PC-9 (cell line): Measurements from ENCODE around the gene FCF1. TPM values are rescaled to one million over a fixed set of nuclear protein-coding genes. Genes with fewer than 3 reads are reported as not detected.

Source experiments
- BruUV-seq: library from RNA; stranded (reverse); fragments of 400-500 nt; replicated peaks from 2 replicates; lab custom pipeline; 2021; lab: Mats Ljungman, UMichigan
- CTCF ChIA-PET: fragments of 300-600 bp; sonication (Branson Sonifier 250); formaldehyde crosslinking; loops from one replicate; lab custom pipeline; 2022; ENCODE audit warnings: antibody characterized with exemption; lab: Charles Lee
- POLR2A ChIA-PET: fragments of 300-600 bp; sonication (Branson Sonifier 250); formaldehyde crosslinking; loops from one replicate; lab custom pipeline; 2022; ENCODE audit warnings: antibody characterized with exemption; ENCODE audit not compliant: unreplicated experiment; lab: Charles Lee
- DNase-seq, 2 experiments: peaks; one replicate each; pipeline versions ENCODE4 v3.0.0 to v3.0.0-alpha.2; 2015 to 2022; ENCODE audit warnings: mixed read lengths in 1 of 2
- H2AFZ ChIP-seq: fragments of 200-600 bp; sonication (generic); 2 replicates; pipeline ENCODE4 v1.8.1; 2017; ENCODE audit warnings: antibody characterized with exemption
- H3F3A ChIP-seq: fragments of 200-600 bp; sonication (generic); 2 replicates; pipeline ENCODE4 v1.8.1; 2017; ENCODE audit warnings: antibody characterized with exemption, mild to moderate bottlenecking, low read depth; ENCODE audit not compliant: insufficient read depth
- H3K27ac ChIP-seq: fragments of 200-600 bp; sonication (generic); 2 replicates; pipeline ENCODE4 v1.6.1; 2016; ENCODE audit warnings: mixed run types
- H3K27me3 ChIP-seq: fragments of 200-600 bp; sonication (generic); 2 replicates; pipeline ENCODE4 v1.6.1; 2016; ENCODE audit warnings: low read depth, mixed run types; ENCODE audit not compliant: insufficient read depth
- H3K36me3 ChIP-seq: fragments of 200-600 bp; sonication (generic); 2 replicates; pipeline ENCODE4 v1.6.1; 2016; ENCODE audit warnings: low read depth, mixed run types
- H3K4me1 ChIP-seq: fragments of 200-600 bp; sonication (generic); replicated peaks from 2 replicates; pipeline ENCODE4 v1.6.1; 2016; ENCODE audit warnings: mixed run types; ENCODE audit not compliant: insufficient read depth
- H3K4me2 ChIP-seq: fragments of 200-600 bp; sonication (generic); 2 replicates; pipeline ENCODE4 v1.6.1; 2017; ENCODE audit warnings: mixed run types
- H3K4me3 ChIP-seq: fragments of 200-600 bp; sonication (generic); 2 replicates; pipeline ENCODE4 v1.6.1; 2016; ENCODE audit warnings: mixed run types
- H3K79me2 ChIP-seq: fragments of 200-600 bp; sonication (generic); 2 replicates; pipeline ENCODE4 v1.6.1; 2017; ENCODE audit warnings: low read depth, mixed run types
- H3K9me2 ChIP-seq: fragments of 200-600 bp; sonication (generic); 2 replicates; pipeline ENCODE4 v1.8.1; 2017; ENCODE audit warnings: mild to moderate bottlenecking; ENCODE audit not compliant: insufficient read depth
- H3K9me3 ChIP-seq: fragments of 200-600 bp; sonication (generic); 2 replicates; pipeline ENCODE4 v1.8.1; 2016; ENCODE audit warnings: low read depth; ENCODE audit not compliant: insufficient read depth
- H4K20me1 ChIP-seq: fragments of 200-600 bp; sonication (generic); 2 replicates; pipeline ENCODE4 v1.8.1; 2017; ENCODE audit not compliant: insufficient read depth
- CTCF ChIP-seq: fragments of 200-600 bp; sonication (generic); conservative IDR thresholded peaks from 2 replicates; pipeline ENCODE4 v1.6.1; 2017; ENCODE audit warnings: mixed run types, antibody characterized with exemption, mild to moderate bottlenecking, moderate library complexity
- EZH2 ChIP-seq: fragments of 200-600 bp; sonication (generic); IDR thresholded peaks from 2 replicates; pipeline ENCODE4 v1.8.0; 2017; ENCODE audit warnings: antibody characterized with exemption, low read depth
- intact Hi-C: fragments of 100-400 bp; cut with micrococcal nuclease; formaldehyde crosslinking; loops from one replicate; pipeline ENCODE4 v1.10.0; 2022; ENCODE audit not compliant: unreplicated experiment
- total RNA-seq: library from RNA; stranded (reverse); gene quantifications from 2 replicates; pipeline ENCODE4 v1.2.3, GENCODE V29; 2021

FCF1 gene
- total RNA-seq, 1 experiment from 2014 or later = 191 TPM

DNA sequence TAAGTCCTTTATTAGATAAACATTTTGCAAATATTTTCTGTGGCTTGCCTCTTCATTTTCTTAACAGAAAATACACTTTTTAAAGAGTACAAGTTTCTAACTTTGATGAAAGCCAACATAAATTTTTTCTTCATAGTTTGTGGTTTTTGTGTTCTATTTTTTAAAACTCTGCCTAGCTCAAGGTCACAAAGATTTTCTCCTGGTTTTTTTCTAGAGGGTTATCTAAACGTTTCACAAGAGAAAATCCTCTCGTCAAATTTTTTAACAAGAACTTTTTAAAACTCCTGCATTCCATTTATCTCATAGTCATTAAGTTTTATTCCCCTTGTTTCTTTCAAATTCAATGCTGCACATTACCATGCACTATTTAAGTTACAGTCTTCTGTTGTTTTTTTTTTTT is 8.3 kb upstream of the FCF1 start:
- no peak for DNase-seq
- intact Hi-C loops = no loop called here
- POLR2A ChIA-PET = interaction anchor here (0.6 to 0.7 kb wide), 3 partner anchors 90 to 348 kb away, joined by 3 to 7 read pairs (median 4); no protein-coding TSS in a partner anchor
- H3K36me3 ChIP-seq = peaks cover 19% of the 10 kb centered on the region
- H3K79me2 ChIP-seq = peaks cover 96% of the 10 kb centered on the region
- no TSS peak for BruUV-seq
- H2AFZ ChIP-seq = no peak overlapping the region
- H3K9me2 ChIP-seq = no peaks in the 10 kb centered on the region
- CTCF ChIA-PET = no interaction called here
- H3F3A ChIP-seq = peaks cover 5% of the 10 kb centered on the region; the same call in 1 of the 2 replicates
- H3K9me3 ChIP-seq = peaks cover 21% of the 10 kb centered on the region
- no peak overlapping the region for H3K27ac ChIP-seq
- no peak overlapping the region for H3K4me3 ChIP-seq
- H3K4me1 ChIP-seq = no peaks in the 10 kb centered on the region
- peaks cover 33% of the 10 kb centered on the region for H4K20me1 ChIP-seq
- TF ChIP-seq CTCF (no peak), EZH2 (no peak)
- no peaks in the 10 kb centered on the region for H3K27me3 ChIP-seq
- no peak overlapping the region for H3K4me2 ChIP-seq

DNA sequence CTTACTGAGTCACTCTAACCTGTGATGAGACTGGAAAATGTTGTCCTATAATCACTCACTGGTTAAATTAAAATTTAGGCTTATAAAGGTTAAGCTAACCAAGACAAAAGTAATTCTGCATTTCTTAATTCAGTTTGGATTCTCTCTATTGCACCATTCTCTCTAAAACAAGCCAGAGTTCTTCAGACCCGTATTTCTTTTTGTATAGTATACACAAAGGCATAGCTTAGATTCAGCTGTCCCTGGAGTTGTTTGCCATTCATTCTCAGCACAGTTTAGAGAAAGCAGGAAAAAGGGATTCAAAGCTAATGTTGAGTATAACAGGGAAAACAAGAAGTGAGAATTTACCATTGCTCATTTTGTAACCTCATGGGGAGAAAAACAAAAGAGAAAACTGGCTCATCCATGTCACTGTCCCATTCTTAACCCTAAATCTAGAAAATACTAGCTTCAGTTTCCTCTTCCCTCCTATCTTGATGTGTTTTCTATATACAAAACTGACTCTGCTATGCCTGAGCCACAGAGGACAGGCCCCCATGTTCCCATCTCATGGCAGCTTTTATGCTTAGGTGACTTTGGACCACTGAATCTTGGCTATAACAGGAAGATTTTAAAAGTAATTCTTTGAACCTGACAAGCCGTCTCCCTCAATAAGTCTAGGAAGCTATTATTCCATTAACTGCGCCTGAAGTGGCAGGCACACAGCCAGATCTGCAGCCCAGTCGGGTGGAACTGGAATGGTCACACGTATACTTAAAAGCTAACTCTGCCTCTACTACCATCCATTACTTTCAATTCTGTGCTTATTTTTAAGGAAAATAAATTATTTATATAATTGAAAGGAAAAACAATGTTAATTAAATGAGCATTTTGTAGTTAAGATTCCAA is 7.1 kb upstream of the FCF1 start:
- DNase-seq = no peak
- no peak overlapping the region for H3K4me2 ChIP-seq
- no peaks in the 10 kb centered on the region for H3K9me2 ChIP-seq
- intact Hi-C loops = no loop called here
- no peaks in the 10 kb centered on the region for H3K4me1 ChIP-seq
- TF ChIP-seq CTCF = no peak
- no peak for TF ChIP-seq EZH2
- no peak overlapping the region for H3K4me3 ChIP-seq
- BruUV-seq = no TSS peak
- H3K27ac ChIP-seq = no peak overlapping the region
- CTCF ChIA-PET = interaction anchor here (0.6 to 1.2 kb wide), 2 partner anchors 27 to 40 kb away, joined by 3 to 6 read pairs; no protein-coding TSS in a partner anchor
- peaks cover 19% of the 10 kb centered on the region for H3K36me3 ChIP-seq
- peaks cover 15% of the 10 kb centered on the region; the same call in 1 of the 2 replicates for H3F3A ChIP-seq
- peaks cover 99% of the 10 kb centered on the region for H3K79me2 ChIP-seq
- no peak overlapping the region for H2AFZ ChIP-seq
- POLR2A ChIA-PET = interaction anchor here (0.5 to 0.7 kb wide), 4 partner anchors 25 to 412 kb away, joined by 3 to 7 read pairs (median 4); partner anchors contain the start of gene ABCD4
- H3K9me3 ChIP-seq = peaks cover 21% of the 10 kb centered on the region
- no peaks in the 10 kb centered on the region for H3K27me3 ChIP-seq
- H4K20me1 ChIP-seq = peaks cover 38% of the 10 kb centered on the region

- Histone ChIP-seq H3K4me1 (peaks cover 21% of the 10 kb centered on the region), H3K9me2 (no peaks in the 10 kb centered on the region), H3K4me2 (no peak overlapping the region), H3K36me3 (peaks cover 8% of the 10 kb centered on the region), H3K79me2 (peaks cover 94% of the 10 kb centered on the region), H3K27ac (no peak overlapping the region), H3K4me3 (no peak overlapping the region), H2AFZ (no peak overlapping the region), H4K20me1 (peaks cover 34% of the 10 kb centered on the region), H3K9me3 (no peaks in the 10 kb centered on the region; the same call in 1 of the 2 replicates), H3K27me3 (no peaks in the 10 kb centered on the region), H3F3A (peaks cover 32% of the 10 kb centered on the region)
- intact Hi-C loops = no loop called here
- BruUV-seq = no TSS peak
- TF ChIP-seq CTCF (no peak), EZH2 (no peak)
- ChIA-PET CTCF (interaction anchor here (0.7 kb wide), 1 partner anchor 90 kb away, joined by 9 read pairs; no protein-coding TSS in a partner anchor), POLR2A (interaction anchor here (0.6 kb wide), 1 partner anchor 16 kb away, joined by 7 read pairs; no protein-coding TSS in a partner anchor)
- DNase-seq = no peak
Measured at GRCh38 chr14:74710480-74710879, 2.5 kb upstream of the FCF1 start.
